ENCODE results near the gene EVI5.
A peak's percentile ranks its signal among the peaks of the same experiment; 100 is the strongest.
"Not testable (repeated sequence)": the region's sequence is repeated elsewhere in the genome, so short reads cannot be mapped to it uniquely, and the experiment has no call there.

EVI5 gene

DNA sequence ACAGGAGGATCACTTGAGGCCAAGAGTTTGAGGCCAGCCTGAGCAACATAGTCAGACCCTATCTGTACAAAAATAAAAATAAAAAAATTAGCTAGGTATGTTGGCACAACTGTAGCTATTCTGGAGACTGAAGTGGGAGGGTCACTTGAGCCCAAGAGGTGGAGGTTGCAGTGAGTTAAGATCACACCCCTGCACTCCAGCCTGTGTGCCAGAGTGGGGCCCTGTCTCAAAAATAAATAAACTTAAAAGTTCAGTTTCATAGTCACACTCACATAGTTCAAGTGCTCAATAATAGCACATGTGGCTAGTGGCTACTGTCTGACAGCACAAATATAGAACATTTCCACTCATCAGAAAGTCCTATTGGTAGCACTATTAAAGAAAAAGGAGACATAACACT is 5.2 kb upstream of the EVI5 start:
- H3K36me3 ChIP-seq (ENCODE audit: control insufficient read depth, insufficient read depth, low read length): no peaks in the 10 kb centered on the region
- H3K4me3 ChIP-seq (ENCODE audit: low read depth, low read length): no peak overlapping the region
- peaks cover 23% of the 10 kb centered on the region for H3K4me1 ChIP-seq (ENCODE audit: control insufficient read depth, insufficient read depth, low read length)
- H3K27me3 ChIP-seq (ENCODE audit: control insufficient read depth, insufficient read depth, low read length): peaks cover 8% of the 10 kb centered on the region
- no peak overlapping the region for H3K9ac ChIP-seq (ENCODE audit: low read depth, low read length)
- no peaks in the 10 kb centered on the region for H3K9me3 ChIP-seq (ENCODE audit: control insufficient read depth, insufficient read depth, low read length)

DNA sequence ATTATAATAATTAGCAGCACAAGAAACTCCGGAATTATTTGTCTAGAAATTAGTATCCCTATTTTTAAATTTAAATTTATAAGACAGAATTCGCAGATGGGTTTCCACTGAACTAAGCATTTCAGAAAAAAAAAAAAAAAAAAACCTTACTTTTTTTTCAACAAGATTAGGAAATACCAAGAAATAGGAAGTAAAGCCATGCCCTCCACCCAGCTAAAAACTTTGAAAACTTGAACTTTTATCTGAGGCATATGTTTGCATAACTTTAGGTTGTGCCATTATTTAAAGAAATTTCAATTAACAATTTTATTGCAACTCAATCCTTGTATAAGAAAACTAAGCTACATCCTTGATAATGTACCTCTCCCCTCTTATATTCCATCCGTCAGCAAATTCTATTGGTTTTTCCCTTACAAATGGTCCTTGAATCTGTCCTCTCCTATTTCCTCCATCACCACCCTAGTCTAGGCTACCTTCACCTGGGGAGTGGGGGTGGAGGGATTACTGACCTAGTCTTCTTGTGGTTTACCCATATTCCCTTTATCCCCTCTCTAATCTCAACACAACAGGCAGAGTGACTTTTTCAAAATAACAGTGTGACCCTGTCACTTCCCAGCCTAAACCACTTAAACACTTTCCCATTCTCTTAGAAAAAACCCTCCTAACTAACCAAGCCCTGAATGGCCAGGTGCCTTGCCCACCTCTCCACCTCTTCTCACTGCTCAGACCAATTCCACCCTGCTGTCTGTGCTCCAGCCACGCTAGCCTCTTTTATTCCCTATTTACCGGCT is 1.4 kb upstream of the EVI5 start:
- Histone ChIP-seq H3K9me3 (ENCODE audit: control insufficient read depth, insufficient read depth, low read length) (no peaks in the 10 kb centered on the region), H3K27me3 (ENCODE audit: control insufficient read depth, insufficient read depth, low read length) (peaks cover 11% of the 10 kb centered on the region), H3K4me3 (ENCODE audit: low read depth, low read length) (no peak overlapping the region), H3K4me1 (ENCODE audit: control insufficient read depth, insufficient read depth, low read length) (peaks cover 4% of the 10 kb centered on the region), H3K9ac (ENCODE audit: low read depth, low read length) (no peak overlapping the region), H3K36me3 (ENCODE audit: control insufficient read depth, insufficient read depth, low read length) (no peaks in the 10 kb centered on the region)

DNA sequence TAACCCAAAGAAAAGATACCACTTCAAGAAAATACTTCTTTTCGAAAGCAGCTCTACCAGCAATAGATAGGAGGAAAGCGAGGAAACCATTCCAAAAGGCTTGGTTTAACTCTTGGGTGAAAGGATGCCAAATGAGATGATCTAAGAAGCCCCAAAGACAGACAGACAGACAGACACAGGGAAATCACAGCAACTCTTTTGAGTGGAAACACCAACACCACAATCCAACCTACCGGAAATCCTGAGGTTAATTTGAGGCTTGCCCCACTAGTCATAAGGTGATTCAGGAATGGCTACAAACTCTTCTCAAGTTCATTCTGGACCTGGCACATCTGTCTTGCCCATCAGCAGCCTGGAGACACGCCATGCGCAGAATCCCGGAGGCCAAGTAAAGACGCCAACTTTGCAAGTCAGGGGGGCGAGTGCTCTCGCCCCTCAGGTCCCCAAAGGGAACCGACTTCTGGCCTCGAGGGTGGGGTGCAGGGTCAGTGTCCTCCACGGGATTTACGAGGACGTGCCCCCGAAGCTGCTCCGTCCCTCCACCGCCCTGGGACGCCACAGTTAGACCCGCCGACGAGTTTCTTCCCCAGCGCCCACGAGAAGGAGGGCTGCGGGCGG is 778 bp downstream of the EVI5 start:
- Histone ChIP-seq H3K9me3 (ENCODE audit: control insufficient read depth, insufficient read depth, low read length) (no peaks in the 10 kb centered on the region), H3K36me3 (ENCODE audit: control insufficient read depth, insufficient read depth, low read length) (no peaks in the 10 kb centered on the region), H3K27me3 (ENCODE audit: control insufficient read depth, insufficient read depth, low read length) (peaks cover 11% of the 10 kb centered on the region), H3K9ac (ENCODE audit: low read depth, low read length) (peak overlapping the region; percentile 1), H3K4me1 (ENCODE audit: control insufficient read depth, insufficient read depth, low read length) (peaks cover 4% of the 10 kb centered on the region), H3K4me3 (ENCODE audit: low read depth, low read length) (peak overlapping the region; percentile 75)

DNA sequence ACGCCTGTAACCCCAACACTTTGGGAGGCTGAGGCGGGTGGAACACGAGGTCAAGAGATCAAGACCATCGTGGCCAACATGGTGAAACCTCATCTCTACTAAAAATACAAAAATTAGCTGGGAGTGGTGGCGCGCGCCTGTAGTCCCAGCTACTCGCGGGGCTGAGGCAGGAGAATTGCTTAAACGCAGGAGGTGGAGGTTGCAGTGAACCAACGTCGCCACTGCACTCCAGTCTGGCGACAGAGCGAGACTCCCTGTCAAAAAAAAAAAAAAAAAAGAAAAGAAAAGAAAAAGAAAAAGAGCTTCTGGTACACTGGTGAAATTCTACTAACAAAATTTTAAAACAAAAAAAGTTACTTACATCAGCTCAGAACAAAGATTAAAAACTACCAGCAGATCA is 1.4 kb downstream of the EVI5 start:
- not testable (repeated sequence) for H3K9ac ChIP-seq (ENCODE audit: low read depth, low read length); H3K36me3 ChIP-seq (ENCODE audit: control insufficient read depth, insufficient read depth, low read length); H3K4me1 ChIP-seq (ENCODE audit: control insufficient read depth, insufficient read depth, low read length); H3K9me3 ChIP-seq (ENCODE audit: control insufficient read depth, insufficient read depth, low read length)
- peak overlapping the region; percentile 75 for H3K4me3 ChIP-seq (ENCODE audit: low read depth, low read length)
- peaks cover 11% of the 10 kb centered on the region for H3K27me3 ChIP-seq (ENCODE audit: control insufficient read depth, insufficient read depth, low read length)

DNA sequence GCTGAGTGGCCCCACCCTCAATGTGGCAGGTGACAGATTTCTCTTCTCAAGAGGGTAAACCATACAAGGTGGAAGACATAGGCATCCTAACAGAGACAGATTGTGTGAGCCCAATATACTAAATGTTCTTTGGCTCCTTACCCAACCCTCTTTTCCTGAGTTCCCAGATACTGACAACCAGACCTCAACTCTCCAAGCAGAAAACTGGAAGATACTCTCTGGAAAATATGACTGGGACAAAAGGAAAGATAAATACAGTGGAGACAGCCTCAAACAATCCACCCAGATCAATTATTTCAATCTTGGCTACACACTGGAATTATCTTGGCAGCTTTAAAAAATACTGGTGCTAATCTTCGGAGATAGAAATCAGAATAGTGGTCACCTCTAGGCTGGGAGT is 6.5 kb downstream of the EVI5 start:
- H3K36me3 ChIP-seq (ENCODE audit: control insufficient read depth, insufficient read depth, low read length): no peaks in the 10 kb centered on the region
- H3K9me3 ChIP-seq (ENCODE audit: control insufficient read depth, insufficient read depth, low read length): no peaks in the 10 kb centered on the region
- no peaks in the 10 kb centered on the region for H3K27me3 ChIP-seq (ENCODE audit: control insufficient read depth, insufficient read depth, low read length)
- H3K9ac ChIP-seq (ENCODE audit: low read depth, low read length): no peak overlapping the region
- H3K4me1 ChIP-seq (ENCODE audit: control insufficient read depth, insufficient read depth, low read length): no peaks in the 10 kb centered on the region
- no peak overlapping the region for H3K4me3 ChIP-seq (ENCODE audit: low read depth, low read length)

DNA sequence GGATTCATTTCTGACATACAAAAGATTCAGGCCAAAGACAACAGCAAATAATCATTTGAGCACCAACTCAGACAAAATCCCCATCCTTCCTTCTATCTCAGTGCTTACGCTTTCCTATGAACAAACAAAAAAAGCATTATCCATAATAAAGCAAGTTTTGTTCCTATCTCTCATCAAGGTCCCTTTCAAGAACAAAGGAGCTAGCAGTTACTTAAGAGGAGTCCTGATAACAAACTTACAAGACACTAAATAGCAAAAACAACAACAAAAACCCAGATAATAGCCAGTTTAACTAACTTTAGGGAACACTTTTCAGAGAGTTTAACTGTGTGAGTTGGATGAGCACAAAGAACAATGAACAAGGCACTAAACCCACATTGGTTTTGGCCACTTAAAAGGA is 10.5 kb downstream of the EVI5 start:
- H3K4me3 ChIP-seq (ENCODE audit: low read depth, low read length): no peak overlapping the region
- H3K9me3 ChIP-seq (ENCODE audit: control insufficient read depth, insufficient read depth, low read length): no peaks in the 10 kb centered on the region
- no peak overlapping the region for H3K9ac ChIP-seq (ENCODE audit: low read depth, low read length)
- H3K27me3 ChIP-seq (ENCODE audit: control insufficient read depth, insufficient read depth, low read length): no peaks in the 10 kb centered on the region
- no peaks in the 10 kb centered on the region for H3K36me3 ChIP-seq (ENCODE audit: control insufficient read depth, insufficient read depth, low read length)
- H3K4me1 ChIP-seq (ENCODE audit: control insufficient read depth, insufficient read depth, low read length): no peaks in the 10 kb centered on the region

DNA sequence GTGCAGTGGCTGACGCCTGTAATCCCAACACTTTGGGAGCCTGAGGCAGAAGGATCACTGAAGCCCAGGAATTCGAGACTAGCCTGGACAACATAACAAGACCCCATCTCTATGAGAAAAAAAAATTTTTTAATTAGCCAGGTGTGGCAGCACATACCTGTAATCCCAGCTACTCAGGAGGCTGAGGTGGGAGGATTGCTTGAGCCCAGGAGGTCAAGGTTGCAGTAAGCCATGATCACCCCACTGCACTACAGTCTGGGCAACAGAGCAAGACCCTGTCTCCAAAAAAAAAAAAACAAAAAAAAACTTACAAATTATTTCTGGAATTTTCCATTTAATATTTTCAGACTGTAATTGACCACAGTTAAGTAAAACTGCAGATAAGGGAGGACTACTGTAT is 11.2 kb downstream of the EVI5 start:
- not testable (repeated sequence) for H3K36me3 ChIP-seq (ENCODE audit: control insufficient read depth, insufficient read depth, low read length); H3K9ac ChIP-seq (ENCODE audit: low read depth, low read length); H3K4me3 ChIP-seq (ENCODE audit: low read depth, low read length); H3K9me3 ChIP-seq (ENCODE audit: control insufficient read depth, insufficient read depth, low read length); H3K4me1 ChIP-seq (ENCODE audit: control insufficient read depth, insufficient read depth, low read length); H3K27me3 ChIP-seq (ENCODE audit: control insufficient read depth, insufficient read depth, low read length)

DNA sequence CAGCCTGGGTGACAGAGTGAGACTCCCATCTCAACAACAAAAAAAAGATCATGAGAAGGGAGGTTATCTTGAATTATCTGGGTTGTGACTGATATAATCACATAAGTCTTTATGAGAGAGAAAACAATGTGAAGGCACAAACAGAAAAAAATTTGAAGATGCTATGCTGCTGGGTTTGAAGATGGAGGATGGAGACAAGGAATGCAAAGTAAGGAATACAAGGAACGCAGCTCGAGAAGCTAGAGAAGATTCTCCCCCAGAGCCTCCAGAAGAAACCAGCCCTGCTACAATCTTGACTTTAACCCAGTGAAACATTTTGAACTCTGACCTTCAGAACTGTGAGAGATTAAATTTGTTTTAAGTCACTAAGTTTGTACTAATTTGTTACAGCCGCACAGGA is 15.1 kb downstream of the EVI5 start:
- H3K27me3 ChIP-seq (ENCODE audit: control insufficient read depth, insufficient read depth, low read length): no peaks in the 10 kb centered on the region
- no peak overlapping the region for H3K9ac ChIP-seq (ENCODE audit: low read depth, low read length)
- no peaks in the 10 kb centered on the region for H3K9me3 ChIP-seq (ENCODE audit: control insufficient read depth, insufficient read depth, low read length)
- no peaks in the 10 kb centered on the region for H3K36me3 ChIP-seq (ENCODE audit: control insufficient read depth, insufficient read depth, low read length)
- H3K4me3 ChIP-seq (ENCODE audit: low read depth, low read length): no peak overlapping the region
- H3K4me1 ChIP-seq (ENCODE audit: control insufficient read depth, insufficient read depth, low read length): no peaks in the 10 kb centered on the region

DNA sequence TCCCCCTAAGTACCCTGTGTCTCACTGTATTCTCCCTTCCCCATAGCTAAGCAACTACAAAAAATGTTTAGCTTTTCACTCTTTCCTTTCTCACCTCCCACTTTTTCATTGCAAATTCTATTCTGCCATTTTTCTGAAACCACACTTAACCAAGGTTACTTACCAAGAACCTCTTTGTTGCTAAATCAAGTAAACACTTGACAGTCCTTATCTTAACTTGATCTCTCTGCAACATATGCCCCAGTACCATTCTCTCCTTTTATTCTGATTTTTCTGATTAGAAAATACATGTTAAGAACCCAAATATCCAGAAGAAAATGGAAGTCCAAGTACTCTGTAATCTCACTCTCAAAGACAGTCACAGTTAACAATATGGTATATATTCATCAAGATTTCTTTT is 16.0 kb downstream of the EVI5 start:
- no peaks in the 10 kb centered on the region for H3K27me3 ChIP-seq (ENCODE audit: control insufficient read depth, insufficient read depth, low read length)

DNA sequence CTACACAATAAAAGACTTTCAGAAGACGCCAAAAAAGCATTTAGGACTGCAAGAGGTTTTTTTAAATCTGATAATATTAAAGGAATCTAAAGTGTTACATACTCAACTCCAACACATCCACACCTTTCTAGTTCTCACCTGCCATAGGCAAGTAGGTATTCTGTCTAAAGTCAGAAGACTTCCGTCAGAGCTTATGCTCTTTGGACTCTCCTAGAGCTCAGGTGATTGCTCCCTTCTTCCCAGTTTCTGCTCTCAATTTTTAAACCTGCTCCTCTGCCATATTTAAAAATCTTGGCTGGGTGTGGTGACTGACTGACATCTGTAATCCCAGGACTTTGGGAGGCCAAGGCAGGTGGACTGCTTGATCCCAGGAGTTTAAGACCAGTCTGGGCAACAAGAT is 16.6 kb downstream of the EVI5 start:
- no peaks in the 10 kb centered on the region for H3K4me1 ChIP-seq (ENCODE audit: control insufficient read depth, insufficient read depth, low read length)
- no peak overlapping the region for H3K9ac ChIP-seq (ENCODE audit: low read depth, low read length)

More for the DNA sequence above, 16.0 kb downstream of the EVI5 start:
- H3K9ac ChIP-seq (ENCODE audit: low read depth, low read length): no peak overlapping the region
- H3K9me3 ChIP-seq (ENCODE audit: control insufficient read depth, insufficient read depth, low read length): no peaks in the 10 kb centered on the region
- no peaks in the 10 kb centered on the region for H3K4me1 ChIP-seq (ENCODE audit: control insufficient read depth, insufficient read depth, low read length)
- no peak overlapping the region for H3K4me3 ChIP-seq (ENCODE audit: low read depth, low read length)
- no peaks in the 10 kb centered on the region for H3K36me3 ChIP-seq (ENCODE audit: control insufficient read depth, insufficient read depth, low read length)

DNA sequence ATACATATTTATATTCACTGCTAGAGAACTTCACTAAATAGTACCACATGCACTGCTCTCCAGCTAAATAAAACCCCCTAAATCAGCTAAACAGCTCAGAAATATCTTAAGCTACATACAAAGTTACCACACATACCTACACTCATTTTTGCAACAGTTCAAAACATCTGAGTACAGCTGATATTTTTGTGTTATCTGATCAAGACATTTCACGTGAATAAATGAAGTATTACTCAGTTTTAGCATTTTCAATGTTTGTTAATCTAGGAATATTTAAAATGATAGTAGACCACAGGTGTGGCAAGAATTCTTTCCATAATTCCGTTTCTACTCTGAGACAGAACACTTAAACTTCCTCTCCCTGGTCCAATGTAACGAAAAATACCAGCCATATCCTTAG is 20.8 kb downstream of the EVI5 start:
- no peak overlapping the region for H3K9ac ChIP-seq (ENCODE audit: low read depth, low read length)
- H3K36me3 ChIP-seq (ENCODE audit: control insufficient read depth, insufficient read depth, low read length): no peaks in the 10 kb centered on the region
- no peaks in the 10 kb centered on the region for H3K27me3 ChIP-seq (ENCODE audit: control insufficient read depth, insufficient read depth, low read length)

More for the DNA sequence above, 16.6 kb downstream of the EVI5 start:
- no peak overlapping the region for H3K4me3 ChIP-seq (ENCODE audit: low read depth, low read length)
- H3K27me3 ChIP-seq (ENCODE audit: control insufficient read depth, insufficient read depth, low read length): no peaks in the 10 kb centered on the region
- H3K9me3 ChIP-seq (ENCODE audit: control insufficient read depth, insufficient read depth, low read length): no peaks in the 10 kb centered on the region
- no peaks in the 10 kb centered on the region for H3K36me3 ChIP-seq (ENCODE audit: control insufficient read depth, insufficient read depth, low read length)

DNA sequence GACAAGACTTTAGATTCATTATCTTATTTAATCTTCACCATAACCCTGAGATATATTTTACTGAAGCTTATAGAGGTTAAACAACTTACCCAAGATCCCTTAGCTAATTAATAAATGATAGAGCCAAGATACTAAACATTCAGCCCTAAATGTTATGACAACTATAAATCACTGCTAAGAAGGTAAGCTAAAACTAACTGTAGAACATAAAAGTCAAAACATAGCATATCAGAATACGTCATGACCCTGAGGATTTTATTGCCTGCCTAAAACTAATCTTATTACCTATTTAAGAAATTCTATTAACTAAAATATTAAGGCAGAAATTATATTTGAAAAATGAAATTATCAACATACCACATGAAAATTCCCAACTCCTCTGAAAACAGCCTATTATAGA is 22.6 kb downstream of the EVI5 start:
- H3K36me3 ChIP-seq (ENCODE audit: control insufficient read depth, insufficient read depth, low read length): no peaks in the 10 kb centered on the region
- H3K4me3 ChIP-seq (ENCODE audit: low read depth, low read length): no peak overlapping the region
- H3K27me3 ChIP-seq (ENCODE audit: control insufficient read depth, insufficient read depth, low read length): no peaks in the 10 kb centered on the region
- no peaks in the 10 kb centered on the region for H3K4me1 ChIP-seq (ENCODE audit: control insufficient read depth, insufficient read depth, low read length)
- H3K9me3 ChIP-seq (ENCODE audit: control insufficient read depth, insufficient read depth, low read length): no peaks in the 10 kb centered on the region
- H3K9ac ChIP-seq (ENCODE audit: low read depth, low read length): no peak overlapping the region

More for the DNA sequence above, 20.8 kb downstream of the EVI5 start:
- no peaks in the 10 kb centered on the region for H3K4me1 ChIP-seq (ENCODE audit: control insufficient read depth, insufficient read depth, low read length)
- no peak overlapping the region for H3K4me3 ChIP-seq (ENCODE audit: low read depth, low read length)
- H3K9me3 ChIP-seq (ENCODE audit: control insufficient read depth, insufficient read depth, low read length): no peaks in the 10 kb centered on the region
